ENCODE results near the gene DIPK1B. TPM values are rescaled to one million over a fixed set of nuclear protein-coding genes. Genes with fewer than 3 reads are reported as not detected.

Gene DIPK1B
- total RNA-seq, 1 donor from 2014 or later, result 46.3 TPM

GRCh38 chr9:136665704-136666371 lies 46.5 kb upstream of the DIPK1B start:
- H3K27ac Mint-ChIP-seq (ENCODE audit: unreplicated experiment), result no peak overlapping the region
- no peak overlapping the region for H3K4me3 Mint-ChIP-seq
- no peaks in the 10 kb centered on the region for H3K4me1 Mint-ChIP-seq
- no peaks in the 10 kb centered on the region for H3K9me3 Mint-ChIP-seq
- no peak for TF ChIP-seq CTCF (conservative IDR thresholded peaks at IDR 0.05)
- no peaks in the 10 kb centered on the region for H3K36me3 Mint-ChIP-seq (ENCODE audit: low read depth)
- DNase-seq (ENCODE audit: low read depth, low spot score), result no peak
- H3K27me3 Mint-ChIP-seq (ENCODE audit: low read depth), result peaks cover 4% of the 10 kb centered on the region

- DNase-seq (ENCODE audit: low read depth, low spot score), result no peak
- Mint-ChIP-seq H3K4me1 (no peaks in the 10 kb centered on the region), H3K9me3 (no peaks in the 10 kb centered on the region), H3K36me3 (ENCODE audit: low read depth) (no peaks in the 10 kb centered on the region), H3K4me3 (peak overlapping the region; percentile 61), H3K27me3 (ENCODE audit: low read depth) (peaks cover 4% of the 10 kb centered on the region), H3K27ac (ENCODE audit: unreplicated experiment) (peak overlapping the region; percentile 57)
- TF ChIP-seq CTCF (conservative IDR thresholded peaks at IDR 0.05), result no peak
Observed at GRCh38 chr9:136666372-136667213, 45.8 kb upstream of the DIPK1B start.

GRCh38 chr9:136667214-136667939 lies 45.0 kb upstream of the DIPK1B start:
- H3K27ac Mint-ChIP-seq (ENCODE audit: unreplicated experiment), result no peak overlapping the region
- DNase-seq (ENCODE audit: low read depth, low spot score), result no peak
- no peaks in the 10 kb centered on the region for H3K4me1 Mint-ChIP-seq
- H3K9me3 Mint-ChIP-seq, result no peaks in the 10 kb centered on the region
- no peak overlapping the region for H3K4me3 Mint-ChIP-seq
- H3K36me3 Mint-ChIP-seq (ENCODE audit: low read depth), result no peaks in the 10 kb centered on the region
- no peak for TF ChIP-seq CTCF (conservative IDR thresholded peaks at IDR 0.05)
- H3K27me3 Mint-ChIP-seq (ENCODE audit: low read depth), result peaks cover 4% of the 10 kb centered on the region

- H3K27me3 Mint-ChIP-seq (ENCODE audit: low read depth), result peaks cover 4% of the 10 kb centered on the region
- no peaks in the 10 kb centered on the region for H3K36me3 Mint-ChIP-seq (ENCODE audit: low read depth)
- H3K4me1 Mint-ChIP-seq, result no peaks in the 10 kb centered on the region
- no peaks in the 10 kb centered on the region for H3K9me3 Mint-ChIP-seq
- no peak overlapping the region for H3K27ac Mint-ChIP-seq (ENCODE audit: unreplicated experiment)
- DNase-seq (ENCODE audit: low read depth, low spot score), result no peak
- H3K4me3 Mint-ChIP-seq, result no peak overlapping the region
- no peak for TF ChIP-seq CTCF (conservative IDR thresholded peaks at IDR 0.05)
Observed at GRCh38 chr9:136667940-136668760, 44.2 kb upstream of the DIPK1B start.

Data from neural crest cell (in vitro differentiated cells).